Stimulated activated CD8-positive, alpha-beta memory T cell treated with anti-CD3 and anti-CD28 coated beads, Interleukin-4, amount 100 ng/mL, for 4 hours (primary cell): Measurements from ENCODE around the gene UBE2C.
"Not testable (repeated sequence)": the region's sequence is repeated elsewhere in the genome, so short reads cannot be mapped to it uniquely, and the experiment has no call there.

Source experiments
- DNase-seq, 2 donors: peaks; one replicate each; pipeline ENCODE4 v3.0.0-alpha.2; 2020; ENCODE audit warnings: low read depth in 2 of 2, low spot score in 1 of 2

UBE2C gene

GRCh38 chr20:45797510-45797909, 14.9 kb upstream of the UBE2C start:
- DNase-seq = not testable (repeated sequence)

GRCh38 chr20:45797955-45798354, 14.5 kb upstream of the UBE2C start:
- not testable (repeated sequence) for DNase-seq

GRCh38 chr20:45798935-45799642, 13.4 kb upstream of the UBE2C start:
- peak; percentile 28 to 32 for DNase-seq

GRCh38 chr20:45801851-45802250, 10.6 kb upstream of the UBE2C start:
- DNase-seq = no peak

- no peak for DNase-seq
These were observed 2.1 kb upstream of the UBE2C start for GRCh38 chr20:45810191-45810970.

- no peak for DNase-seq
These were observed 529 bp downstream of the UBE2C start for GRCh38 chr20:45813006-45813340.

GRCh38 chr20:45813489-45813888, 1.0 kb downstream of the UBE2C start:
- DNase-seq = no peak

- DNase-seq = no peak
These were observed 1.9 kb downstream of the UBE2C start for GRCh38 chr20:45814314-45814713.

GRCh38 chr20:45816951-45817350, 4.5 kb downstream of the UBE2C start:
- no peak for DNase-seq

GRCh38 chr20:45817376-45818194, 5.1 kb downstream of the UBE2C start:
- no peak for DNase-seq

GRCh38 chr20:45818239-45818638, 5.8 kb downstream of the UBE2C start:
- no peak for DNase-seq

- no peak for DNase-seq
These were observed 7.0 kb downstream of the UBE2C start for GRCh38 chr20:45819466-45819865.

- DNase-seq = no peak
These were observed 9.5 kb downstream of the UBE2C start for GRCh38 chr20:45821947-45822346.

- no peak for DNase-seq
These were observed 10.4 kb downstream of the UBE2C start for GRCh38 chr20:45822857-45823256.

GRCh38 chr20:45823949-45824835, 11.7 kb downstream of the UBE2C start:
- DNase-seq = peak in 1 of 2 donors; percentile 12

- no peak for DNase-seq
These were observed 14.1 kb downstream of the UBE2C start for GRCh38 chr20:45826381-45827019.

GRCh38 chr20:45827030-45827652, 14.7 kb downstream of the UBE2C start, which contains the start of gene TNNC2:
Gene TNNC2 (minus strand): TSS chr20:45827312. CDS start chr20:45827248, 64 bp downstream.
- no peak for DNase-seq

- no peak for DNase-seq
These were observed 15.3 kb downstream of the UBE2C start for GRCh38 chr20:45827712-45828111.

GRCh38 chr20:45828589-45828988, 16.1 kb downstream of the UBE2C start:
- DNase-seq = no peak

- not testable (repeated sequence) for DNase-seq
These were observed 17.2 kb downstream of the UBE2C start for GRCh38 chr20:45829673-45830106.
